Activated B cell treated with CpG ODN at 0.5 μM for 24 hours (primary cell): ENCODE measurements around the gene FBXO44. TPM values are rescaled to one million over a fixed set of nuclear protein-coding genes. Genes with fewer than 3 reads are reported as not detected.
"Not testable (repeated sequence)": the region's sequence is repeated elsewhere in the genome, so short reads cannot be mapped to it uniquely, and the experiment has no call there.

Experiments
- ATAC-seq: fragments of 200-7000 bp; cut with Tn5 transposase; one replicate; pipeline ENCODE4 v1.10.0; 2021; ENCODE audit warnings: low read depth, mild to moderate bottlenecking, moderate library complexity
- CTCF ChIA-PET: fragments of 350-600 bp; sonication (Branson Sonifier 250); formaldehyde crosslinking; loops from one replicate; lab custom pipeline; 2021; ENCODE audit warnings: antibody characterized with exemption; lab: Charles Lee
- POLR2A ChIA-PET: fragments of 350-600 bp; sonication (Branson Sonifier 250); formaldehyde crosslinking; loops from one replicate; lab custom pipeline; 2021; ENCODE audit warnings: antibody characterized with exemption; lab: Charles Lee
- DNase-seq: peaks from one replicate; pipeline ENCODE4 v3.0.0; 2022
- H3K27ac Mint-ChIP-seq: one replicate; pipeline ENCODE4 v1.8.0; 2020; ENCODE audit warnings: mixed read lengths
- H3K27me3 Mint-ChIP-seq: one replicate; pipeline ENCODE4 v1.8.0; 2021; ENCODE audit warnings: mixed read lengths
- H3K36me3 Mint-ChIP-seq: one replicate; pipeline ENCODE4 v1.8.0; 2021; ENCODE audit warnings: low read depth, mixed read lengths
- H3K4me1 Mint-ChIP-seq: one replicate; pipeline ENCODE4 v1.8.0; 2021; ENCODE audit warnings: mixed read lengths
- H3K4me3 Mint-ChIP-seq: one replicate; pipeline ENCODE4 v1.8.0; 2020; ENCODE audit warnings: mild to moderate bottlenecking, mixed read lengths
- H3K9me3 Mint-ChIP-seq: one replicate; pipeline ENCODE4 v1.8.0; 2020; ENCODE audit warnings: mixed read lengths
- intact Hi-C: fragments of 100-400 bp; cut with micrococcal nuclease; formaldehyde crosslinking; loops from one replicate; pipeline ENCODE4 v1.15.1; 2024
- total RNA-seq: library from RNA; stranded (reverse); gene quantifications from 2 replicates; pipeline ENCODE4 v1.2.3, GENCODE V29; 2022
- TF ChIP-seq, protein P1 (sequence below): fragments of 200-600 bp; IDR thresholded peaks from one replicate; pipeline ENCODE4 v1.8.0; 2022; ENCODE audit warnings: antibody characterized with exemption, mild to moderate bottlenecking

FBXO44 gene
- 27.2 and 29.9 TPM in 2 replicates for total RNA-seq

GRCh38 chr1:11654137-11654938 lies at the start of gene FBXO44, which contains the start of gene FBXO2:
Gene FBXO44, plus strand, starts transcription at chr1:11654877. Its CDS starts 959 bp downstream, at chr1:11655836.
Gene FBXO2, minus strand, starts transcription at chr1:11654429. Its CDS starts 89 bp downstream, at chr1:11654340.
- TF ChIP-seq, protein P1, sequence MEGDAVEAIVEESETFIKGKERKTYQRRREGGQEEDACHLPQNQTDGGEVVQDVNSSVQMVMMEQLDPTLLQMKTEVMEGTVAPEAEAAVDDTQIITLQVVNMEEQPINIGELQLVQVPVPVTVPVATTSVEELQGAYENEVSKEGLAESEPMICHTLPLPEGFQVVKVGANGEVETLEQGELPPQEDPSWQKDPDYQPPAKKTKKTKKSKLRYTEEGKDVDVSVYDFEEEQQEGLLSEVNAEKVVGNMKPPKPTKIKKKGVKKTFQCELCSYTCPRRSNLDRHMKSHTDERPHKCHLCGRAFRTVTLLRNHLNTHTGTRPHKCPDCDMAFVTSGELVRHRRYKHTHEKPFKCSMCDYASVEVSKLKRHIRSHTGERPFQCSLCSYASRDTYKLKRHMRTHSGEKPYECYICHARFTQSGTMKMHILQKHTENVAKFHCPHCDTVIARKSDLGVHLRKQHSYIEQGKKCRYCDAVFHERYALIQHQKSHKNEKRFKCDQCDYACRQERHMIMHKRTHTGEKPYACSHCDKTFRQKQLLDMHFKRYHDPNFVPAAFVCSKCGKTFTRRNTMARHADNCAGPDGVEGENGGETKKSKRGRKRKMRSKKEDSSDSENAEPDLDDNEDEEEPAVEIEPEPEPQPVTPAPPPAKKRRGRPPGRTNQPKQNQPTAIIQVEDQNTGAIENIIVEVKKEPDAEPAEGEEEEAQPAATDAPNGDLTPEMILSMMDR = no peak
- DNase-seq = peak; percentile 60
- Mint-ChIP-seq H3K36me3 (peaks cover 11% of the 10 kb centered on the region), H3K4me3 (peak within 1 kb of the TSS; percentile 80), H3K27me3 (no peaks in the 10 kb centered on the region), H3K9me3 (no peaks in the 10 kb centered on the region), H3K27ac (no peak within 1 kb of the TSS), H3K4me1 (peaks cover 29% of the 10 kb centered on the region)
- ATAC-seq = peak; percentile 85
- POLR2A ChIA-PET = interaction anchor here (1.3 to 2.3 kb wide), 6 partner anchors 10 to 392 kb away, joined by 4 to 23 read pairs (median 8); partner anchors contain the start of genes FBXO6 and MTOR
- intact Hi-C loops = loop anchor here (1.0 to 5.0 kb wide), 6 partner anchors 10 to 365 kb away; partner anchors contain the start of genes CLCN6, FBXO6, MAD2L2 and MIIP
- CTCF ChIA-PET = interaction anchor here (2.4 to 7.3 kb wide), 2 partner anchors 10 to 65 kb away, joined by 11 to 74 read pairs; partner anchors contain the start of gene FBXO6

GRCh38 chr1:11606775-11607174 lies 47.9 kb upstream of the FBXO44 start:
- peaks cover 4% of the 10 kb centered on the region for H3K27me3 Mint-ChIP-seq
- no peak overlapping the region for H3K4me3 Mint-ChIP-seq
- no peak overlapping the region for H3K27ac Mint-ChIP-seq
- peaks cover 3% of the 10 kb centered on the region for H3K9me3 Mint-ChIP-seq
- POLR2A ChIA-PET = no interaction called here
- H3K36me3 Mint-ChIP-seq = no peaks in the 10 kb centered on the region
- intact Hi-C loops = no loop called here
- no peaks in the 10 kb centered on the region for H3K4me1 Mint-ChIP-seq
- DNase-seq = no peak
- TF ChIP-seq, protein P1 = no peak
- ATAC-seq = no peak
- CTCF ChIA-PET = no interaction called here

DNA sequence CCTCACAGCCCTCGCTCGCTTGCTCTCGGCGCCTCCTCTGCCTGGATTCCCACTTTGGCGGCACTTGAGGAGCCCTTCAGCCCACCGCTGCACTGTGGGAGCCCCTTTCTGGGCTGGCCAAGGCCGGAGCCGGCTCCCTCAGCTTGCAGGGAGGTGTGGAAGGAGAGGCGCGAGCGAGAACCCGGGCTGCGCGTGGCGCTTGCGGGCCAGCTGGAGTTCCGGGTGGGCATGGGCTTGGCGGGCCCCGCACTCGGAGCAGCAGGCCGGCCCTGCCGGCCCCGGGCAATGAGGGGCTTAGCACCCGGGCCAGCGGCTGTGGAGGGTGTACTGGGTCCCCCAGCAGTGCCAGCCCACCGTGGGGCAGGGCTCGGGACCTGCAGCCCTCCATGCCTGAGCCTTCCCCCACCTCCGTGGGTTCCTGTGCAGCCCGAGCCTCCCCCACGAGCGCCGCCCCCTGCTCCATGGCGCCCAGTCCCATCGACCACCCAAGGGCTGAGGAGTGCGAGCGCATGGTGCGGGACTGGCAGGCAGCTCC lies 46.0 kb upstream of the FBXO44 start:
- CTCF ChIA-PET, POLR2A ChIA-PET, H3K27ac Mint-ChIP-seq, DNase-seq, H3K36me3 Mint-ChIP-seq, intact Hi-C loops, H3K27me3 Mint-ChIP-seq, ATAC-seq, H3K4me3 Mint-ChIP-seq, H3K9me3 Mint-ChIP-seq, H3K4me1 Mint-ChIP-seq: not testable (repeated sequence)

DNA sequence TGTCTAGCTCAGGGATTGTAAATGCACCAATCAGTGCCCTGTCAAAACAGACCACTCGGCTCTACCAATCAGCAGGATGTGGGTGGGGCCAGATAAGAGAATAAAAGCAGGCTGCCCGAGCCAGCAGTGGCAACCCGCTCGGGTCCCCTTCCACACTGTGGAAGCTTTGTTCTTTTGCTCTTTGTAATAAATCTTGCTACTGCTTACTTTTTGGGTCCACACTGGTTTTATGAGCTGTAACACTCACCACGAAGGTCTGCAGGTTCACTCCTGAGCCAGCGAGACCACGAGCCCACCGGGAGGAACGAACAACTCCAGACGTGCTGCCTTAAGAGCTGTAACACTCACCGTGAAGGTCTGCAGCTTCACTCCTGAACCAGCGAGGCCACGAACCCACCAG lies 45.3 kb upstream of the FBXO44 start:
- H3K4me3 Mint-ChIP-seq, intact Hi-C loops, H3K9me3 Mint-ChIP-seq, H3K27ac Mint-ChIP-seq, ATAC-seq, H3K4me1 Mint-ChIP-seq, DNase-seq, H3K36me3 Mint-ChIP-seq, H3K27me3 Mint-ChIP-seq, CTCF ChIA-PET, POLR2A ChIA-PET: not testable (repeated sequence)

- POLR2A ChIA-PET = no interaction called here
- H3K9me3 Mint-ChIP-seq = peaks cover 3% of the 10 kb centered on the region
- H3K36me3 Mint-ChIP-seq = no peaks in the 10 kb centered on the region
- DNase-seq = no peak
- H3K27me3 Mint-ChIP-seq = no peaks in the 10 kb centered on the region
- H3K27ac Mint-ChIP-seq = no peak overlapping the region
- no peak overlapping the region for H3K4me3 Mint-ChIP-seq
- H3K4me1 Mint-ChIP-seq = no peaks in the 10 kb centered on the region
- intact Hi-C loops = no loop called here
- TF ChIP-seq, protein P1 = no peak
- CTCF ChIA-PET = no interaction called here
- no peak for ATAC-seq
Observed at GRCh38 chr1:11610629-11611180, 44.0 kb upstream of the FBXO44 start.
